Esophagus muscularis mucosa (tissue), 3 donors: ENCODE measurements around the gene POF1B.

ENCODE experiments used
- CTCF ChIP-seq, 3 experiments: fragments of 200-600 bp in 2 of 3; fragments of 450-650 bp in 1 of 3; sonication (generic) in 2 of 3; IDR thresholded peaks; one replicate each; pipeline ENCODE4 v1.5.1; 2017 to 2019; ENCODE audit warnings: antibody characterized with exemption in 3 of 3, mild to moderate bottlenecking in 2 of 3, moderate library complexity in 1 of 3
- POLR2A ChIP-seq: fragments of 450-650 bp; IDR thresholded peaks from one replicate; pipeline ENCODE4 v1.6.1; 2017; ENCODE audit warnings: antibody characterized with exemption, moderate library complexity, mild to moderate bottlenecking, low read depth
- POLR2AphosphoS5 ChIP-seq, 2 donors: sonication (generic); formaldehyde crosslinking; IDR thresholded peaks; one replicate each; pipeline ENCODE4 v1.6.1; 2017; ENCODE audit warnings: antibody characterized with exemption in 2 of 2

- TF ChIP-seq CTCF (IDR thresholded peaks at IDR 0.05): no peak
- TF ChIP-seq POLR2AphosphoS5 (IDR thresholded peaks at IDR 0.05): no peak
- no peak for TF ChIP-seq POLR2A
Observed at GRCh38 chrX:85303544-85303943, 75.9 kb downstream of the POF1B start.
